HG03565 (cell line): ENCODE measurements around the gene RAB20.

Source experiments
- ATAC-seq: cut with Tn5 transposase; IDR thresholded peaks from one replicate; pipeline ENCODE4 v1.9.1; 2021; ENCODE audit warnings: mild to moderate bottlenecking, moderate library complexity; ENCODE audit not compliant: unreplicated experiment

The RAB20 gene

GRCh38 chr13:110474713-110475112 lies 86.8 kb downstream of the RAB20 start:
- no peak for ATAC-seq
